ENCODE measurements around the gene STS. TPM values are rescaled to one million over a fixed set of nuclear protein-coding genes. Genes with fewer than 3 reads are reported as not detected.

The STS gene
- total and polyA plus RNA-seq, 10 of the 15 experiments (the other 5 are each of a cell fraction or from before 2014, with no cell fraction given), result 1.6 to 19.4 (median 4.7) TPM

- 0 out of 2 replicates have a peak, but pooled peaks have one; percentile 7 for TF ChIP-seq ZBTB11 (CRISPR knock-in tag; IDR thresholded peaks at IDR 0.05)
- no peak for TF ChIP-seq PBX3 (IDR thresholded peaks at IDR 0.05; ENCODE audit: insufficient replicate concordance, low read depth, low read length)
- peak; percentile 52 to 88; a peak in 2 of 4 replicates for TF ChIP-seq BHLHE40 (IDR thresholded peaks at IDR 0.05; ENCODE audit: borderline replicate concordance in 1 of 2, low read depth in 2 of 2, low read length in 1 of 2)
- TF ChIP-seq ZBTB40 (IDR thresholded peaks at IDR 0.05; ENCODE audit: borderline replicate concordance), result no peak
- TF ChIP-seq HDAC6 (IDR thresholded peaks at IDR 0.05; ENCODE audit: unreplicated experiment), result peak; percentile 28
- peak; percentile 82; the same call in 1 of the 2 replicates for TF ChIP-seq RB1 (IDR thresholded peaks at IDR 0.05; ENCODE audit: borderline replicate concordance)
- TF ChIP-seq TCF7 (IDR thresholded peaks at IDR 0.05; ENCODE audit: borderline replicate concordance), result no peak
- TF ChIP-seq EZH2 (IDR thresholded peaks at IDR 0.05; ENCODE audit: borderline replicate concordance, control insufficient read depth, low read depth, low read length), result no peak
- no peak for TF ChIP-seq TAF1 (IDR thresholded peaks at IDR 0.05; ENCODE audit: borderline replicate concordance, low read depth, low read length)
- TF ChIP-seq YY1 (IDR thresholded peaks at IDR 0.05; ENCODE audit: low read depth, low read length), result peak; percentile 52; the same call in 1 of the 2 replicates
- TF ChIP-seq EP300 (IDR thresholded peaks at IDR 0.05; ENCODE audit: borderline replicate concordance in 1 of 2, control insufficient read depth in 1 of 2, low read depth in 2 of 2, low read length in 2 of 2), result no peak
- no peak for TF ChIP-seq CBX3 (IDR thresholded peaks at IDR 0.05; ENCODE audit: borderline replicate concordance, low read depth)
- TF ChIP-seq RELA (IDR thresholded peaks at IDR 0.05; ENCODE audit: borderline replicate concordance, partially characterized antibody), result no peak
- TF ChIP-seq NRF1 (conservative IDR thresholded peaks at IDR 0.05; ENCODE audit: low read depth, low read length), result peak; percentile 48
- no peak for TF ChIP-seq RELB (IDR thresholded peaks at IDR 0.05; ENCODE audit: low read depth)
- peak; percentile 11 for TF ChIP-seq DPF2 (IDR thresholded peaks at IDR 0.05)
- 0 out of 2 replicates have a peak, but pooled peaks have one; percentile 6 for TF ChIP-seq MXI1 (IDR thresholded peaks at IDR 0.05; ENCODE audit: low read depth, low read length)
Measured at GRCh38 chrX:7147413-7147977, at the start of gene STS (continued).

Data from GM12878 (cell line).